Measurements from ENCODE around the gene HS3ST3A1.

The HS3ST3A1 gene

GRCh38 chr17:13518261-13519000, 83.3 kb downstream of the HS3ST3A1 start:
- no peak overlapping the region for H3K4me3 ChIP-seq (ENCODE audit: low read depth, low read length)
- TF ChIP-seq CTCF (conservative IDR thresholded peaks at IDR 0.05; ENCODE audit: low read depth, low read length): no peak
- peak; percentile 59 for DNase-seq (ENCODE audit: low read depth)

DNA sequence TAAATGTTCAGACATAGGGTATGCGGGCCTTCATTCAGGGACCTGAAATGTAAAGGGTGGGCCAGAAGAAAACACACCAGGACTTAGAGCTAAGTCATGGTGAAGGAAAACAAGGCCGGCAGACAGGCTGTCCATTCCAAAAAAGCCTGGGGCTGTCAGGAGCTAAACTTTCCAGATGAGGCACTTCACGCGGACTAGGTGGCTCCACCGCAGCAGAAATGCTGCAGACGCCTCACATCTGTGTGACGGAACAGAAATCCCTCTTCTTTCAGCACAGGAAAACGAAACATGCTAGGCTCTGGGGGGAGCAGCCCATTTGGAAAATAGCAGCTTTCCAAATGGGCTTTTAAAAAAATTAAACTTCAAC, 88.7 kb downstream of the HS3ST3A1 start:
- DNase-seq (ENCODE audit: low read depth): peak; percentile 64
- peak overlapping the region; percentile 14 for H3K4me3 ChIP-seq (ENCODE audit: low read depth, low read length)
- TF ChIP-seq CTCF (conservative IDR thresholded peaks at IDR 0.05; ENCODE audit: low read depth, low read length): peak; percentile 23

GRCh38 chr17:13510062-13510461, 91.7 kb downstream of the HS3ST3A1 start:
- TF ChIP-seq CTCF (conservative IDR thresholded peaks at IDR 0.05; ENCODE audit: low read depth, low read length): no peak
- no peak overlapping the region for H3K4me3 ChIP-seq (ENCODE audit: low read depth, low read length)
- no peak for DNase-seq (ENCODE audit: low read depth)

DNA sequence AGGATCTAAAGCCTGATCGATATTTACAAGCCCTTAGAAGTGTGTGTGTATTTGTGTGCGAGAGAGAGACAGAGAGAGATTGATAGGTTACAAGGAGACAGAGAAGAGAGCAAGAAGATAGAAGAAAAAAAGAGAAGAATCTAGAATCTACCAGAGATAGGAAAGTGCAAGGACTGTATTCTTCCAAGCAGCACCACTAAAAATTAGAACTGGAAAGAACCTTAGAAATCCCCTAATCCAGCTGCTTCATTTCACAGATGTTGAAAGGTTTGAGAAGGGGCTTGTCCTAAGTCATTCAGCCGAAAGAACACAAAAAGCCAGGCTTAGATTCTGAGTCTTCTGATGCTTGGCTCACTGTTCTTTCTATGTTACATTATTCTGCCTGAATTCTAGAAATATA, 92.2 kb downstream of the HS3ST3A1 start:
- no peak for TF ChIP-seq CTCF (conservative IDR thresholded peaks at IDR 0.05; ENCODE audit: low read depth, low read length)
- H3K4me3 ChIP-seq (ENCODE audit: low read depth, low read length): no peak overlapping the region
- DNase-seq (ENCODE audit: low read depth): peak; percentile 36

- H3K4me3 ChIP-seq (ENCODE audit: low read depth, low read length): no peak overlapping the region
- no peak for TF ChIP-seq CTCF (conservative IDR thresholded peaks at IDR 0.05; ENCODE audit: low read depth, low read length)
- peak; percentile 39 for DNase-seq (ENCODE audit: low read depth)
Measured at GRCh38 chr17:13508896-13509295, 92.8 kb downstream of the HS3ST3A1 start.

GRCh38 chr17:13503526-13503925, 98.2 kb downstream of the HS3ST3A1 start:
- H3K4me3 ChIP-seq (ENCODE audit: low read depth, low read length): no peak overlapping the region
- TF ChIP-seq CTCF (conservative IDR thresholded peaks at IDR 0.05; ENCODE audit: low read depth, low read length): no peak
- no peak for DNase-seq (ENCODE audit: low read depth)

GRCh38 chr17:13502263-13502662, 99.5 kb downstream of the HS3ST3A1 start:
- DNase-seq (ENCODE audit: low read depth): no peak
- no peak for TF ChIP-seq CTCF (conservative IDR thresholded peaks at IDR 0.05; ENCODE audit: low read depth, low read length)
- H3K4me3 ChIP-seq (ENCODE audit: low read depth, low read length): no peak overlapping the region
